ENCODE data around the gene EGFR. TPM values are rescaled to one million over a fixed set of nuclear protein-coding genes. Genes with fewer than 3 reads are reported as not detected.

Gene EGFR
- total RNA-seq, 2 experiments from 2014 or later, result not detected

GRCh38 chr7:55077561-55078410, 59.0 kb downstream of the EGFR start:
- no peak for DNase-seq
- Mint-ChIP-seq H3K4me1 (peaks cover 24% of the 10 kb centered on the region), H3K4me3 (no peak overlapping the region), H3K27ac (no peak overlapping the region), H3K36me3 (ENCODE audit: low read depth) (no peaks in the 10 kb centered on the region), H3K27me3 (peaks cover 5% of the 10 kb centered on the region), H3K9me3 (no peaks in the 10 kb centered on the region)
- POLR2A ChIA-PET, result no interaction called here
- CTCF ChIA-PET, result no interaction called here

DNA sequence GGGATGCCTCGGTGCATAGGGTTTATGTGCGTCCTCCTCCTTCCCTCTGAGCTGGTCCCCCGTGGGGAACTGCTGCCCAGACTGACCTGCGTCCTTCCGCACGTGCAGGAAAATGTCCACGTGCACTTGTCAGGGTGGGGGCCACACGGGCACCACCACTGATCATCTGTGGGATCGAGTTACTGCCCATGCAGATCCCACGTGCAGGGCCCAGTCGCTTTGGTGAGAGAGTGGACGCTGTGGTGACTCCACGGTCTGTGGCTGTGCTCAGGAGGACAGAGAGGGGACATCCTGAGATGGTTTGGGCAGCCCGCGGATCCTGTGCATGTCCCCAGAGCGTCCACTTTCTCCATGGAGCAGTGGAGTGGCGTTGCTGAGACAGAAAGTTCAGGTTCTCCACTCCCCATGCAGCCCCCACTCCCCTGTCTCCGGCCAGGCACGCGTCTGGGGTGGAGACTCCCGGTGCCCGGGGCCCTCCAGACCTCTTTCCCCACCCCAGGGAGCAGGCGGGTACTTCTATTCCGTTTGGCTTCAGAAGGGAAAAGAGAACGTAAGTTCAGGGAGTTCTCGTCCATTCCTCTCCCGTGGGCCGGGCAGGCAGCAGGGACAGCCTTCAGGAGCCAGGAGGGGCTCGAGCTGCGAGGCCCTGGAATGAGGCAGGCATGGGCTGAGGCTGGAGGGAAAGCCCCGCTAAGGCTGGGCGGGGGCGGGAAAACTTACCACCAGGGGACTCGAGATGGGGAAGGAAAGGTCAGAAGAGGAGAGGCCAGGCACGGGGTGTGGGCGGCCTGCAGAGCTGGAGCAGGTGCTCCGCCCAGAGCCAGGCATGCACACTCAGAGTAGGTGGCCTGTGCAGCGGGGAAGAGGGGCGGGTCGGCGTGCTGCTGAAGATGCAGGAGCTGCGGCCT, 59.9 kb downstream of the EGFR start:
- H3K27ac Mint-ChIP-seq, result no peak overlapping the region
- H3K27me3 Mint-ChIP-seq, result peaks cover 3% of the 10 kb centered on the region
- H3K9me3 Mint-ChIP-seq, result no peaks in the 10 kb centered on the region
- H3K4me3 Mint-ChIP-seq, result no peak overlapping the region
- H3K36me3 Mint-ChIP-seq (ENCODE audit: low read depth), result no peaks in the 10 kb centered on the region
- ChIA-PET POLR2A (no interaction called here), CTCF (no interaction called here)
- peaks cover 16% of the 10 kb centered on the region for H3K4me1 Mint-ChIP-seq
- no peak for DNase-seq

GRCh38 chr7:55080000-55080623, 61.3 kb downstream of the EGFR start:
- no peak overlapping the region for H3K4me3 Mint-ChIP-seq
- peaks cover 5% of the 10 kb centered on the region for H3K27me3 Mint-ChIP-seq
- peaks cover 5% of the 10 kb centered on the region for H3K4me1 Mint-ChIP-seq
- H3K9me3 Mint-ChIP-seq, result no peaks in the 10 kb centered on the region
- POLR2A ChIA-PET, result no interaction called here
- CTCF ChIA-PET, result no interaction called here
- H3K36me3 Mint-ChIP-seq (ENCODE audit: low read depth), result no peaks in the 10 kb centered on the region
- H3K27ac Mint-ChIP-seq, result no peak overlapping the region
- DNase-seq, result no peak

- no peaks in the 10 kb centered on the region for H3K36me3 Mint-ChIP-seq (ENCODE audit: low read depth)
- DNase-seq, result no peak
- POLR2A ChIA-PET, result no interaction called here
- no peaks in the 10 kb centered on the region for H3K9me3 Mint-ChIP-seq
- H3K4me1 Mint-ChIP-seq, result peaks cover 7% of the 10 kb centered on the region
- H3K27me3 Mint-ChIP-seq, result peaks cover 13% of the 10 kb centered on the region
- H3K4me3 Mint-ChIP-seq, result no peak overlapping the region
- CTCF ChIA-PET, result no interaction called here
- no peak overlapping the region for H3K27ac Mint-ChIP-seq
Observed at GRCh38 chr7:55081068-55081467, 62.3 kb downstream of the EGFR start.

DNA sequence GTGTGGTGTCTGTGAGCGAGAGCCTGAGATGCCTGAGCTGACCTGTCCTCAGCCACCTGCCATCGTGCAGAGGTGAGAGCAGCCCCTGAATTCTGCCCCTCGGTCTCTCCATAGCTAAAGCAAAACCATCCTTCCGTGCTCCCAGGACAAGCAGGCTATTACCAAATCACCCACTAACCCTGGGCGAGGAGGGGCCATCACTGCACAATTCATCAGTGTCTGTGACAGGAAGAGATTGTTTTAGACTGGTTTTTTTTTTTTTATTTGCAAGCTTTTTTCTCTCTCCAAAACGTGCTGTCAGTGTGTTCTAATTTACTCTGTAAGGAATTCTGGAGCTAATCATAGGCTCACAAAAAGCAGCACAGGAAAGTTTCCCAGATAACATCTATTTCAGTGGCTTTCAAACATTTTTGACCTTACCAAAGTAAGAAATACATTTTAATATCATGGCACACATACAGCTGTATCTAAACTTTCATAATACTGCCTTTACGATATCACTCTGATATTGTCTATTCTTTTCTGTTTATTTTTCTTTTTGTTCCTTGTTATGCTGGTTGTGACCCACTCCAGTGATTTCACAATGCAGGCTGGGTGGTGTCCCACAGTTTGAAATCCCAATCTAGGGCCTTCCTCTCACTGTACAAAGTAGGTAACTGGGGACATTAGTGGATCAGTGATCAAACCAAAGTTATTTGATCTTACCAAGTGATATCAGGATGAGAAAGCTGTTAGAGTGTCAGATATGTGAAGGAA, 62.8 kb downstream of the EGFR start:
- ChIA-PET POLR2A (no interaction called here), CTCF (no interaction called here)
- Mint-ChIP-seq H3K27me3 (peaks cover 17% of the 10 kb centered on the region), H3K27ac (no peak overlapping the region), H3K9me3 (no peaks in the 10 kb centered on the region), H3K4me3 (no peak overlapping the region), H3K36me3 (ENCODE audit: low read depth) (no peaks in the 10 kb centered on the region), H3K4me1 (peaks cover 13% of the 10 kb centered on the region)
- no peak for DNase-seq

- Mint-ChIP-seq H3K4me1 (peaks cover 16% of the 10 kb centered on the region), H3K4me3 (no peak overlapping the region), H3K27ac (no peak overlapping the region), H3K36me3 (ENCODE audit: low read depth) (no peaks in the 10 kb centered on the region), H3K9me3 (no peaks in the 10 kb centered on the region), H3K27me3 (peaks cover 19% of the 10 kb centered on the region)
- DNase-seq, result no peak
- POLR2A ChIA-PET, result no interaction called here
- CTCF ChIA-PET, result no interaction called here
Observed at GRCh38 chr7:55082228-55082603, 63.4 kb downstream of the EGFR start.

GRCh38 chr7:55083206-55083605, 64.4 kb downstream of the EGFR start:
- no peaks in the 10 kb centered on the region for H3K9me3 Mint-ChIP-seq
- peaks cover 21% of the 10 kb centered on the region for H3K27me3 Mint-ChIP-seq
- H3K36me3 Mint-ChIP-seq (ENCODE audit: low read depth), result no peaks in the 10 kb centered on the region
- ChIA-PET CTCF (no interaction called here), POLR2A (no interaction called here)
- peaks cover 20% of the 10 kb centered on the region for H3K4me1 Mint-ChIP-seq
- no peak for DNase-seq
- no peak overlapping the region for H3K27ac Mint-ChIP-seq
- no peak overlapping the region for H3K4me3 Mint-ChIP-seq

GRCh38 chr7:55084307-55084706, 65.5 kb downstream of the EGFR start:
- peaks cover 21% of the 10 kb centered on the region for H3K27me3 Mint-ChIP-seq
- no peaks in the 10 kb centered on the region for H3K9me3 Mint-ChIP-seq
- H3K36me3 Mint-ChIP-seq (ENCODE audit: low read depth), result no peaks in the 10 kb centered on the region
- H3K4me1 Mint-ChIP-seq, result peaks cover 20% of the 10 kb centered on the region
- no peak overlapping the region for H3K27ac Mint-ChIP-seq
- ChIA-PET CTCF (no interaction called here), POLR2A (no interaction called here)
- H3K4me3 Mint-ChIP-seq, result no peak overlapping the region
- no peak for DNase-seq

DNA sequence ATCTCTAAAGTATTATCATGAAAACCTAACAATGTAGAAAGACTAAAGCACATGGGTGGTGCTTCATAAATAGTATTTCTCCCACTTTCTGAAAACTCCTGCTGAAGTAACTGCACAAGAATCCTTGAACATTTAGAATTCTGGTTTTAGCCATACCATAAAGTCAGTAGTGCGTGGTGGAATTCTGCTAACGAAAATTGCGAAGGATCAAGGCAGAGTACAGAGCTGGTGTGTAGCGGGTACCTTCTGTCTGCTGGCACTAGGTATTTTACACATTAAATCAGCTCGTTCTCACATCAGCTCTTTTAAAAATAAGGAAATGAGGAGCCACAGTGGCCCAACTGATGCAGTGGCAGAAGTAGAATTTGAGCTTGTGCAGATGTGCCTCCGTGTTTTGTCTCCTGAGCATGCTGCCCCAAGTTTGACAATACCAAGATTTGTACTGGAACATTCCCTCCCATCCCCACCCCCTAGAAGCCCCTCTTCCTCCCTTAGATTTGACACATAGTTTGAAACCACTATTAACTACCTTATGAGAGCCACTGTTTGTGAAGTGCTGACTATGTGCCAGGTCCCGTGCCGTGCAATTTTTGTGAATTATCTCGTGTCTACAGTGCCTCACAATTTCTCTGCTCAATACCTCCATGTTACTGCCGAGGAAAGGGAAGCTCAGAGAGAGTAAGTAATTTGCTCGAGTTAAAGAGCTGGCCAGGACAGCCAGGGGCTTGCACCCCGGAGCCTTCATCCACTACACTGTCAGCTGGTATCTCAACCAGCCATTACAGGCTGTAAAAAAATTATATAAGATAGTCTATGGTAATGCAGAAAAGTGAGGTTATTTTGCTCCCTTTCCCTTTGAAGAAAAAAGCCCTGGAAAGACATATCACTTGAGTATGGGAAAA, 66.9 kb downstream of the EGFR start:
- CTCF ChIA-PET, result interaction anchor here (1.8 kb wide), 1 partner anchor 170 kb away, joined by 4 read pairs; no protein-coding TSS in a partner anchor

GRCh38 chr7:55086413-55087201, 67.8 kb downstream of the EGFR start:
- Mint-ChIP-seq H3K27me3 (peaks cover 24% of the 10 kb centered on the region), H3K4me1 (peaks cover 20% of the 10 kb centered on the region), H3K4me3 (no peak overlapping the region), H3K9me3 (no peaks in the 10 kb centered on the region), H3K36me3 (ENCODE audit: low read depth) (no peaks in the 10 kb centered on the region), H3K27ac (no peak overlapping the region)
- ChIA-PET POLR2A (interaction anchor here (1.2 kb wide), 1 partner anchor 327 kb away, joined by 5 read pairs; the partner anchor contains the start of gene SEC61G), CTCF (interaction anchor here (1.8 kb wide), 1 partner anchor 169 kb away, joined by 4 read pairs; no protein-coding TSS in a partner anchor)
- no peak for DNase-seq

More for the DNA sequence above, 66.9 kb downstream of the EGFR start:
- Mint-ChIP-seq H3K9me3 (no peaks in the 10 kb centered on the region), H3K27me3 (peaks cover 24% of the 10 kb centered on the region), H3K4me3 (no peak overlapping the region), H3K4me1 (peaks cover 20% of the 10 kb centered on the region), H3K36me3 (ENCODE audit: low read depth) (no peaks in the 10 kb centered on the region), H3K27ac (no peak overlapping the region)
- DNase-seq, result no peak
- POLR2A ChIA-PET, result no interaction called here

GRCh38 chr7:55087521-55087961, 68.7 kb downstream of the EGFR start:
- no peak overlapping the region for H3K27ac Mint-ChIP-seq
- ChIA-PET POLR2A (interaction anchor here (1.2 kb wide), 1 partner anchor 328 kb away, joined by 5 read pairs; the partner anchor contains the start of gene SEC61G), CTCF (interaction anchor here (0.6 to 1.8 kb wide), 2 partner anchors 168 to 314 kb away, joined by 3 to 4 read pairs; no protein-coding TSS in a partner anchor)
- H3K36me3 Mint-ChIP-seq (ENCODE audit: low read depth), result no peaks in the 10 kb centered on the region
- no peak overlapping the region for H3K4me3 Mint-ChIP-seq
- H3K9me3 Mint-ChIP-seq, result no peaks in the 10 kb centered on the region
- no peak for DNase-seq
- H3K4me1 Mint-ChIP-seq, result peaks cover 16% of the 10 kb centered on the region
- H3K27me3 Mint-ChIP-seq, result peaks cover 24% of the 10 kb centered on the region

Data from activated CD4-positive, alpha-beta memory T cell treated with anti-CD3 and anti-CD28 coated beads, Interleukin-2, amount 10 ng/mL, durations not matched to agents 7 days and 5 days (primary cell).